GM23338 (cell line): Measurements from ENCODE around the gene ELL2.

Source experiments
- EZH2phosphoT487 ChIP-seq: fragments of 200-600 bp; sonication (generic); IDR thresholded peaks from one replicate; pipeline ENCODE4 v1.8.1; 2018; ENCODE audit warnings: antibody characterized with exemption; ENCODE audit not compliant: unreplicated experiment
- REST ChIP-seq: IDR thresholded peaks from one replicate; pipeline ENCODE4 v1.6.1; 2018; ENCODE audit warnings: antibody characterized with exemption; ENCODE audit not compliant: unreplicated experiment
- TF ChIP-seq, protein P1 (sequence below), 2 experiments: fragments of 200-600 bp in 1 of 2; sonication (generic) in 1 of 2; conservative IDR thresholded peaks; 2 replicates each; pipeline versions ENCODE4 v1.5.1 to v1.6.1; 2016 to 2017; ENCODE audit warnings: antibody characterized with exemption in 2 of 2, low read depth in 2 of 2, mild to moderate bottlenecking in 2 of 2, moderate library complexity in 1 of 2

- TF ChIP-seq EZH2phosphoT487 = no peak
- TF ChIP-seq, protein P1, sequence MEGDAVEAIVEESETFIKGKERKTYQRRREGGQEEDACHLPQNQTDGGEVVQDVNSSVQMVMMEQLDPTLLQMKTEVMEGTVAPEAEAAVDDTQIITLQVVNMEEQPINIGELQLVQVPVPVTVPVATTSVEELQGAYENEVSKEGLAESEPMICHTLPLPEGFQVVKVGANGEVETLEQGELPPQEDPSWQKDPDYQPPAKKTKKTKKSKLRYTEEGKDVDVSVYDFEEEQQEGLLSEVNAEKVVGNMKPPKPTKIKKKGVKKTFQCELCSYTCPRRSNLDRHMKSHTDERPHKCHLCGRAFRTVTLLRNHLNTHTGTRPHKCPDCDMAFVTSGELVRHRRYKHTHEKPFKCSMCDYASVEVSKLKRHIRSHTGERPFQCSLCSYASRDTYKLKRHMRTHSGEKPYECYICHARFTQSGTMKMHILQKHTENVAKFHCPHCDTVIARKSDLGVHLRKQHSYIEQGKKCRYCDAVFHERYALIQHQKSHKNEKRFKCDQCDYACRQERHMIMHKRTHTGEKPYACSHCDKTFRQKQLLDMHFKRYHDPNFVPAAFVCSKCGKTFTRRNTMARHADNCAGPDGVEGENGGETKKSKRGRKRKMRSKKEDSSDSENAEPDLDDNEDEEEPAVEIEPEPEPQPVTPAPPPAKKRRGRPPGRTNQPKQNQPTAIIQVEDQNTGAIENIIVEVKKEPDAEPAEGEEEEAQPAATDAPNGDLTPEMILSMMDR (conservative IDR thresholded peaks at IDR 0.05; ENCODE audit: low read depth in 2 of 2) = no peak
- TF ChIP-seq REST = no peak
Measured at GRCh38 chr5:95874246-95874645, 87.4 kb downstream of the ELL2 start.
